CD4-positive, alpha-beta T cell treated with Interferon alpha-2 for 1 hour (primary cell): Measurements from ENCODE around the gene FAM53A.
A peak's percentile ranks its signal among the peaks of the same experiment; 100 is the strongest.
"Not testable (repeated sequence)": the region's sequence is repeated elsewhere in the genome, so short reads cannot be mapped to it uniquely, and the experiment has no call there.

Source experiments
- DNase-seq, 2 donors: peaks; one replicate each; pipeline ENCODE4 v3.0.0-alpha.2; 2020 to 2022

FAM53A gene

GRCh38 chr4:1684506-1685234 is 557 bp upstream of the FAM53A start:
- no peak for DNase-seq

DNA sequence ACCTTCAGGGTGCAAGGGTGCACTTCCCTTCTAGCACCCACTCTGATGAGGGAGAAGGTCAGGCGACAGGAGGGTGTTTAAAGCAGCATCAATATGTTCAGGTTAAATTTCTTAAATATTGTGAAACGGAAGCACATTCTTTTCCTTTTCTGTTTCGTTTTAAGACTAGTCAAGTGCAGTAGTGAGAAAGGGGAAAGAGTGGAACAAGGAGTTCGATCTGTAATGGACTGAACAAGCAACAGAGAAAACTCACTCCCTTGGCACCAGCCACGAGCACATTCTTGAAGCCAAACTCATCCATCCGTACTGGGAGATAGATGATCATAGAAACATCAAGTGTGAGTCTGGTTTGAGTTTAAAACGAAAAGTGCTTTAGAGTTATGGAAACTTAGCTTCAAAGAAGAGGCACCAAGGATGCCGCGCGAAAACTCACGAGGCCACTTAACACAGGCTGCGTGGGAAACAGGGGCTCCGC is 815 bp downstream of the FAM53A start:
- DNase-seq: peak in 1 of 2 donors; percentile 37

DNA sequence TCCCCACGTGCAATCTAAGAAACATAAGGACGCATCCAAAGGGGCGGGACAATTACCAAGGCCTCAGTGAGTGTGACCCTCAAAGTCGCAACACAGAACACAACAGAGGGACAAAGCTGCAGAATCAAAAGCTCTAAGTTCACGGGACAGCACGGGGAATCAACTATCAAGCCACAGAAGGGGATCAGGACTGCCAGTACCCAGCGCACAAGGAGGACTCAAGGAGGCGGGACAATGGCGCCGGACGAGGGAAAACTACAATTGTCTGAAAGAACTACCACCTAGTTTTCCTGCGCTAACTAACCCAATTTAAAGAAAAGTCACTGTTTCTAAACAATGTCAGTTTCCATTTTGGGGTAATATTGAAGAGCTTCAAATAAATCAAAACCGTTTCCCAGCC is 1.3 kb downstream of the FAM53A start:
- no peak for DNase-seq

DNA sequence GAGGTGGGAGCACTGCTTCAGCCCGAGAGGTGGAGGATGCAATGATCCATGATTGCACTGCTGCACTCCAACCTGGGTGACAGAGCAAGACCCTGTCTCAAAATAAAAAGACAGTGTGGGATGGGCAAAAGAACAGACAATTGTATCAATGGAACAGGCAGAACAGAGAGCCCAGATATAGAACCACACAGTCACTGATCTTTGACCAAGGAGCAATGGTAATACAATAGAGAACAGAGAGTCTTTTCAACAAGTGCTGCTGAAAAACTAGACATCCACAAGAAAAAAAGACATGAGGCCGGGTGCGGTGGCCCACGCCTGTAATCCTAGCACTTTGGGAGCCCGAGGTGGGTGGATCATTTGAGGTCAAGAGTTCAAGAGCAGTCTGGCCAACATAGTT is 5.9 kb downstream of the FAM53A start:
- no peak for DNase-seq

- DNase-seq: no peak
Measured at GRCh38 chr4:1676605-1677525, 7.2 kb downstream of the FAM53A start.

DNA sequence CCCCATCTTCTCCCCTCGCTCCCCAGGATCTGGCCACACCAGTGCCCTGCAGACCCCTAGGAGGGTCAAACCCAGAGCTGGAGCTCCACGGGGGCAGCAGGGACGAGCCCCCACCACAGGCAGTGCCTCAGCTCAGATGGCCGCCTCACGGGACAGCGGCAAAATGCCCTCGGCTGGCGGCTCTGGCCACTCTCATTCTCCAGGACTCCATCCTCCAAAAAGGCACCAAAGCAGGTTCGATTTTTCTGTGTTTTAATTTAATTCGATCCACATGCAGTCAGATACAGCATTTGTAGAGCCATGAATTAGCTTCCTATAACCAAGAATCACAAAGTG is 8.3 kb downstream of the FAM53A start:
- DNase-seq: no peak

DNA sequence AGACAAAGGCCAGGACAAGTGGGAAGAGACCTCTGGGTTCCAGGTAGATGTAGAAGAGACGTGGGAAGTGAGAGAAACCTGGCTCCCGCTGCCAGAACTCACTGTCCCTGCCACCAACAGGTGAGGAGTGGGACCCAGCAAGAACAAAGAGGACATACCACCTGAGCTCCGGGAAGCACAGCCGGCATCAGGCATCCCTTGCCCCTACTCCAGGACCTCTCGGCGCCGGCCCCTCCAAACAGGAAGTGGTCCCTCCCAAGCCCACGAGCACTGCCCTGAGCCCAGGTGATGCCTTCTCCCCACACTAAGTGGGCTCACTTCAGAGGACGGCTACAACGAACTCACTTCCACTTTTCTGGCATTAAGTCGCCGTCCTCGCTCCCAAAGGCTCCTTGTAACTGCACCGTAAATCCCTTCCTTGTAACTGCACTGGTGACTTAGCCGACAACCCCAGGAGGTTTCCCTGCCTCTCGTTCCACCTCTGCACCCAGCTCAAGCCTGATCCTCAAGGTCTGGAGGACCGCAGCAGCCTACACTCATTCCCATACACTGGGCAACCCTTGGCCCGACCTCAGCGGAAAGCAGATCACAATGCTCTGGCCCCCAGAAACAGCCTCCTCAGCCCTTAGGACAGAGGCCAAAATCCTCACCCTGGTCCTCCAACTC is 8.8 kb downstream of the FAM53A start:
- DNase-seq: no peak

DNA sequence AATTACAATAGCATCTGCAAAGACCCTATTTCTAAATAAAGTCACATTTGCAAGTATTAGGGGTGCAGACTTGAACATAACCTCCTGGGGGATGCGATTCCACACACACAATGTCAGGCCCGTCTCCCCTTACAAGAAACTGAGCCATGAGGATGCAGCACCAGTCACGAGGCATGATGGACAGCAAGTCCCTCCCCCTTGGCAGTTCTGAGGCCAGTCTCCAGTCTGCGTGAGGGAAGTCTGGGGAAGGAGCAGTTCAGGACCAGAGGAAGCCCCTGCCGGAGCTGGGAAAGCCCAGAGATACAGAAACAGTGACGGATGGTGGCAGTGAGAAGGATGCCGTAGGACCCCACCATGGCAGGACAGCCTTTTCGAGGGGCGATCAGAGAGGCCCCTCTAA is 9.4 kb downstream of the FAM53A start:
- DNase-seq: no peak

DNA sequence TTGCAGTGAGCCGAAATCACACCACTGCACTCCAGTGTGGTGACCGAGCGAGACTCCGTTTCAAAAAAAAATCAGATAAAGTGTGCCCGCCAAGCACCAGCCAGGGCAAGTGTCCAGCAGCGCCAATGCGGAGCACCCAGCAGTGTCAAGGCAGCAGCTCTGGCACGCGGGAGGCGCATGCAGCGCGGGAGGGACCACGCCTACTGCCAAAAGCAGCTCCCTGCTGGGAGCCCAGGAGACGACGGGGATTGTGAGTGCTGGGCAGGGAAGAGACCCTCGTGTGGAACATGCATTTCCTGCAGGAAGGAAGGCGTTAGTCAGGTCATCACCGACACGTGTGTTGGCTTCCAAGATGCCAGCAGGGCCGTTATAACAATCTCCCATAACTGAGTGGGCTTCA is 10.4 kb downstream of the FAM53A start:
- DNase-seq: no peak

DNA sequence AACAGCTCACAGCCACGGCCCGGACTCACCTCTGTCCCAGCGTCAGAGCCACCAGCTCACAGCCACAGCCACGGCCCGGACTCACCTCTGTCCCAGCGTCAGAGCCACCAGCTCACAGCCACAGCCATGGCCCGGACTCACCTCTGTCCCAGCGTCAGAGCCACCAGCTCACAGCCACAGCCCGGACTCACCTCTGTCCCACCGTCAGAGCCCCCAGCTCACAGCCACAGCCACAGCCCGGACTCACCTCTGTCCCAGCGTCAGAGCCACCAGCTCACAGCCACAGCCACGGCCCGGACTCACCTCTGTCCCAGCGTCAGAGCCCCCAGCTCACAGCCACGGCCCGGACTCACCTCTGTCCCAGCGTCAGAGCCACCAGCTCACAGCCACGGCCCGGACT is 13.1 kb downstream of the FAM53A start:
- DNase-seq: not testable (repeated sequence)

GRCh38 chr4:1670279-1670678 is 13.8 kb downstream of the FAM53A start:
- no peak for DNase-seq

- DNase-seq: no peak
Measured at GRCh38 chr4:1669850-1670249, 14.3 kb downstream of the FAM53A start.

GRCh38 chr4:1669270-1669669 is 14.8 kb downstream of the FAM53A start:
- no peak for DNase-seq

DNA sequence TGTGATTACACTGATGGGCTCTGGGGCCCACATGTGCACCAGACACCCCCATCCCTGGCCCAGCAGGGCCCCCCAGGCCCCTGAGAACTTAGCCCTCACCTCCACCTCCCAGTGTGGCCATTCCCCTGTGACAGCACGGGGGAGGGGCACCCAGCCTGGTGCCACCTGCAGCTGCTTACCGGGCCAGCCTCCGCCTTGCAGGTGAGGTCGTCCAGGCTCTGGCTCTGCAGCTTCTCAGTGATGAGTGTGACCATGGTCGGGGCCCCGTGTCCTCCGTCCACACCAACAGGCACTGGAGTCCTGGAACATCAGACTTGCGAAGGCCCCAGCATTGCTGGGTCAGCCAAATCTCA is 15.6 kb downstream of the FAM53A start:
- no peak for DNase-seq

- no peak for DNase-seq
Measured at GRCh38 chr4:1667273-1667672, 16.8 kb downstream of the FAM53A start.

DNA sequence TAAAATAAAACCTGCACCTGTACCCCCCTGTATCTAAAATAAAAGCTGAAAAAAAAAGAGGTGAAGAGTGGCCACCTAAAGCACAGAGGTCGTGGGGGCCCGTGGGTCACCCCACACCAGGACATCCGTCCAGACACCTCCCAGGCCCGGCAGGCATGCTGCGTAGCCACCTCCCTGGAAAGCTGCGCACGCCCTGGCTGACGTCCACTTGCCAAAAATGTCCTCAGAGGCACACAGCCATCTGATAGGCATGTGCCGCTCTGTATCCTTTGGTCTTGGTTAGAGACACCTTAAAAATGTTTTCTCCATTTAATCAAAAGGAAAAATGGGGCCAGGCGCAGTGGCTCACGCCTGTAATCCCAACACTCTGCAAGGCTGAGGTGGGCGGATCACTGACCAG is 17.7 kb downstream of the FAM53A start:
- DNase-seq: no peak

- DNase-seq: no peak
Measured at GRCh38 chr4:1664141-1664540, 20.0 kb downstream of the FAM53A start.

GRCh38 chr4:1663549-1663948 is 20.6 kb downstream of the FAM53A start:
- no peak for DNase-seq

DNA sequence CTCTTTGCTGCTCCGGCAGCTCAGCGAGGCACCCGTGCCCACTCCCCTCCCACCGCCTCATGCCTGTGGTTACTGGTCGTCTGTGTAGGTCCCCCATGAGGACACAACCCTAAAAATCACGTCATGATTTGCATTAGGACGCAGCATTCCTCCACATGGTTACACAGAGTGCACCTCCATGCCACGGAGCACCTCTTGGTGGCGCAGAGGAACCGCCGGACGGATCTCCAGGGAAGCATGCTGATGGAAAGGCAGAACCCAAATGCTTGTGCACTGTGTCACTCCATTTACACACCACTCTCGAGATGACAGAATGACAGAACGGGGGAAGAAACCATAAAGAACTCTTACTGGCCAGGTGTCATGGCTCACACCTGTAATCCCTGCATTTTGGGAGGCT is 22.4 kb downstream of the FAM53A start:
- no peak for DNase-seq

DNA sequence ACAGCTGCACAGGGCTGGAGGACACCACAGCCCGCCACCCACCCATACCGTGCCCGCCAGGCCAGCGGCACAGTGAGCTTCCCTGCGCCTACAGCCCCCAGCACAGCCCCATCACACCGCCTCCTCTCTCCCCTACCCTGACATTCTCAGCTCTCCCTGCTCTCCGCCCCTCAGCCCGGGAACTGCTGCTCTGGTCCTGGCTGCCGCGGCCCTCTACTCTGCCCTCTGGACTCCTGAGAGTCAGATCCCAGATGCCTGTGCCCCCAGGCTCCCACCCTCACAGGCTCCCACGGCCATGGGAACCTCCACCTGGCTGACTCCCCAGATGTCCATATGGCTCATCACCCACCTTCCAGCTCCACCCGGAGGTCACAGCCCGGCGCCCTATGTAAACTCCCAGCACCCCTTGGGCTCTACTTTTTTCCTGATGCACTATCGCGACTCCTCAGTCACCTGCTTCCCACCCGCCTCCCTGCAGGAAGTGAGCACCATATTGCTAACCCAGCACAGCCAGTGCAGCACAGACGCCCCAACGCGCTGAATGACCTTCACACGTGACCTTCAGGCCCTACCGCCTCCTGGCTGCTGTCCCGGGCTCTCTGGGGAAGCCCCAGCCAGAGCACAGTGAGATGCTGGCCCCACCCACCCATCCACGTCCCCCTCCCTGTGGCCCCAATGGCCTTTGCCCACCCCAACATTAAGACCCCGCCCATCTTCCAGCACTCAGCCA is 23.0 kb downstream of the FAM53A start:
- DNase-seq: no peak

DNA sequence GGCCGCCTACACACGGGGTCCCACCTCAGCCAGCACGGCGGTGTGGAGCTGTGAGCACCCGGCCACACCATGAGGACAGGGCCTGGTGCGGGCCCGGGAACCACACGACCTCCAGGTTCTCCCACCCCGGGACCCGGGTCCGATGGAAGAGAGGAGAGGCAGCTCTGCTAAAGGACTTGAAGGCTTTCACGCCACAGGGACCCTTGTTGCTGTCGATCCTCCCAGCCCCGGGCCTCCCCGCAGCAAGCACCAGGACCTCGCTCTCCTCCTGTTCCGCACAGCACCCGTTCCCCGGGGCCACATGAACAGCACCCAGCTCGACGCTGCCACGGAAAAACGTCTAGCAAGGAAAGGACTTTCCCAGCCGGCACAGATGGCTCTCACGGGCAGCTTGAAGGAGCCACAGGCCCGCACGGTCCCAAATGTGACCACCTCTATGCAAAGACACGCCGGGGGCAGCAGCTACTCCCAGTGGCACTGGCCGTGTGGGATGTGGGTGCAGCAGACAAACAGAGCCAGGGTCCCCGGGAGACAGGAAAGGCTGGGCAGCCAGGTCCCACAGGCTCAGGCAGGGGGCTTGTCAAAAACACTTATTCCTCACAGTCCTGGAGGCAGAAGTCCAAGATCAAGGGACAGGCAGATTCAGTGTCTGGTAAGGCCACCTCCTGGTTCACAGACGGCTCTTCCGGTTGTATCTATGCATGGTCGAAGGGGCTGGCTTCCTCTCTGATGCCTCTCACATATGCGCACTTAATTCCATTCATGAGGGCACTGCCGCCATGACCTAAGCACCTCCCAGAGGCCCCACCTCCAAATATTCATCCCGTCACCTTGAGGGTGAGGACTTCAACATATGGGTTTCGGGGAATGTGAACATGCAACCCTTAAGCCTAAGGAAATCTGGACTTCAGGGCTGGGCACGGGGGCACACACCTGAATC is 24.7 kb downstream of the FAM53A start:
- no peak for DNase-seq

- no peak for DNase-seq
Measured at GRCh38 chr4:1658581-1658980, 25.5 kb downstream of the FAM53A start.
